Uterine smooth muscle cell (primary cell): ENCODE results near the gene ZNF100. TPM values are rescaled to one million over a fixed set of nuclear protein-coding genes. Genes with fewer than 3 reads are reported as not detected.

ENCODE experiments used
- total RNA-seq: library from RNA; depleted of rRNA; stranded (reverse); fragments of >200 nt; gene quantifications from 2 replicates; pipeline ENCODE4 v1.2.3, GENCODE V29; 2014

Gene ZNF100
- total RNA-seq, result 2.0 and 3.0 TPM in 2 replicates

DNA sequence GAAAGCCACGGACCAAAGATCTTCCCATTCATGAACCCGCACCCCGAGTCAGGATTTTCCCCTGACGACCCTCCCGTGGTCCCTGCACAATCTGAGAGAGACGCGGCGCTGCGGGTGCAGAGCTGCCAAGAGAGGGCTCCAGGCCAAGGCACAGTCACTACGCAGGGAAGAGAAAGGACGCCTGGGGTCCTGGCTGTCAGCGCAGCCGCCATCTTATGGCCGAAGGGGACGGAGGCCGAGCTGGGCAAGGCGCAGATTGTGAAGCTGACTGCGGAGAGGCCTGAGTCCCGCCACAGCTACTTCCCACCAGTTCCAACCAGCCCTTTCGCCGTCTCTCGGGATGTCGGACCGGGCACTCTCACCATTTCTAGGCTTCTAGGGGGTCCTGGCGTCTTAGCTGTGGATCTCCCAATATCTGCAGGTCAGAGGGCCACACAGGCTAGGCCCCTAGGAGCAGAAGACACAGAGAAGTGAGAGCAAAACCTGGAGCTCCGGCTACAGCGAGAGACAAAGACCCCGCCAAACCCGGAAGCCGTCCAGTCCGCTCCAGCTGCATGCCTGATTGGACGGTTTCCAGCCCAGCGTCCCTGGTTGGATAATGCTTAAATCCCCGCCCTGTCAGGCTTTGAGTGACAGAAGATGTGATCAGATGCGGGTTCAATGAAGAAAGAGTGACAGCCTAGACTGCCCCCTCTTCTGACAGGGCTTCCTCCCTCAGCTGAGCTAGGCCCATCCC is at the start of gene ZNF100:
Gene ZNF100 (minus strand): TSS at position 515 of the 736 bp plus-strand sequence. CDS start 150 bp downstream, at position 365.

Other genes starting within 250 kb of the ZNF100 start
- gene ZNF43, start 68.6 kb upstream of the ZNF100 start, total RNA-seq, result 4.7 and 6.0 TPM in 2 replicates
- 0.25 TPM in 1 of 2 replicates, not detected in the other for gene ZNF208, start 243.4 kb upstream of the ZNF100 start, total RNA-seq